D341Med (cell line): Measurements from ENCODE around the gene RPS6KB2.
"Not testable (repeated sequence)": the region's sequence is repeated elsewhere in the genome, so short reads cannot be mapped to it uniquely, and the experiment has no call there.

Experiments
- DNase-seq: peaks from one replicate; pipeline ENCODE4 v3.0.0; 2012; ENCODE audit warnings: low spot score

The RPS6KB2 gene

DNA sequence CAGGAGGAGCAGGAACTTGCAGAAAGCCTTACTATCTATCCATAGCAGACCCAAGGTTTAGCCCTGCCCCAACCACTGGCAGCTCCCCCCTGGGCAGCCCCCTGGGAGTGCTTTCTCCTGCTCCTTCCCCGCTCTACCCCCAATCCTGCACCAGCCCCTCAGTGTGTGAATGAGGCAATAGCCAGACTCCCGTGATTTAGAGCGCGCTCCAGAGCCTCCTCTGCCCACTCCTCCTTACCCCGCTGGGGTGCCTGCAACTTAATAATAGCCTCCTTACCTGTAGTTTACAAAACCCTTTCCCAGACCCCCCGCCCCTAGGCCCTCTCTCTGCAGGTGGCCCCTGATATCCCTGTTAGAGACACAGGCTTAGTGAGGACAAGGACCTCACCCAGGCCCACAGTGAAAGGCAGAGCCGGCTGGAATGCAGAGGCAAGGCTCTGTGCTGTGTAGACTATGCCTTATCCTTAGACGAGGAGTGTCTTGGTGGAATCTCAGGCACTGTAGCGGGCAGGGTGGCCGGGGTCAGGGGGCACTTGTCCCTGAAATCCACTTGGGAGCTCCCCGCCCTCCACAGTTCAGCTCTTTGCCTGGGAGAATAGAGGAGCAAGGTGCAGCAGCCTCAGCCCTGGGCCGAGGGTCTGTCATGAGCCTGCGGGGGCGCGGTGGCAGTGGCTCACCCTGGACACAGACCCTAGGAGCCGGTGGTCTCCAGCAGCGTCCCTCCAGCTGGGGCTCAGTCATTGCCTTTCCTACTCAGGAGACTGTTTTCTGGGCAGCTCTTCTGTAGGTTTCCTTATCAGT is 17.1 kb upstream of the RPS6KB2 start:
- no peak for DNase-seq

DNA sequence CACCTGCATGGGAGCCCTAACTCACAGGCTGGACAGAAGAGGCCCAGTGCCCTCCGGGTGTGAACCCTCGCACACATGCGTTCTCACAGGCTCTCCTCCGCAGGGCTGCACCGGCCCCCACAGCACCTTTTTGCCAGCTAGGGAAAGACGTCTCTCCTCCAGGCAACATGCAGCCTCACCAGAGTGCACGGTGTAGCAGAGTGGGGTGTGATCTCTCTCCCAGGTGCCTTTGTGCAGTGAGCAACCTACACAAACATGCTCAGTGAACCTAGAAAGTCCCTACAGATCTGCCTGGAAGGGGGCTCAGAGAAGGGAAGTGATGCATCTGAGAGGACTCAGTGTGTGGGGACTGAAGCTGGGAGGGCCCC is 16.5 kb upstream of the RPS6KB2 start:
- DNase-seq: no peak

DNA sequence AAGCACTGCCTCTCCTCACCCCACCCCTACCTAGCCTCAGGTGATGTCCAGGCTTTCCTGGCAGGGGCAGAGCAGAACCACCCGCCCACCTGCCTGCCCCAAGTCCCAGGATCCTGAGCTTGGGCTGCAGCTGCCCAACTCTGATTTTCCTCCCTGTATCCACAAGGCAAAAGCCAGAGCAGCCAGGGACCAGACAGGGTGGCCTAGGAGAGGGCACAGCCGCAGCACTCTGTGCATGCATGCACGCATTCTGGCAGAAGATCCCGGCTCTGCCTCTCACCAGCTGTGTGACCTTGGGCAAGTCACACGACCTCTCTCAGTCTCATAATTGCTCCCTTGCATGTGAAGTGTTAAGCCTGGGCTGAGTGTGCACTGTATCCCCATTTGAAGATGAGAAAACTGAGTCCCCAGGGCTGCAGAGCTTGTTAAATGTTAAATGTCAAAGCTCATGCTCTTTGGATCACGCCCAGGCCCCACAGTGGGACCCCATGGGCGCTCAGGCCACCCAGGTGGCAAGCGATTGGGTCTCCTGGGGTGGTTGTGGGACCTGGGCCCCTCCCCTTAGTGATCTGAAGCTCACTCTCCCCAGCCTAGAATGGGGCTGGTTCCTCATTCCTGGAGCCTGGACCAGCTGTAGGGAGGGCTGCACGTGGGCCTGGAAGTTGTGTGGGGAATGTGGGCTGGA is 15.7 kb upstream of the RPS6KB2 start:
- no peak for DNase-seq

DNA sequence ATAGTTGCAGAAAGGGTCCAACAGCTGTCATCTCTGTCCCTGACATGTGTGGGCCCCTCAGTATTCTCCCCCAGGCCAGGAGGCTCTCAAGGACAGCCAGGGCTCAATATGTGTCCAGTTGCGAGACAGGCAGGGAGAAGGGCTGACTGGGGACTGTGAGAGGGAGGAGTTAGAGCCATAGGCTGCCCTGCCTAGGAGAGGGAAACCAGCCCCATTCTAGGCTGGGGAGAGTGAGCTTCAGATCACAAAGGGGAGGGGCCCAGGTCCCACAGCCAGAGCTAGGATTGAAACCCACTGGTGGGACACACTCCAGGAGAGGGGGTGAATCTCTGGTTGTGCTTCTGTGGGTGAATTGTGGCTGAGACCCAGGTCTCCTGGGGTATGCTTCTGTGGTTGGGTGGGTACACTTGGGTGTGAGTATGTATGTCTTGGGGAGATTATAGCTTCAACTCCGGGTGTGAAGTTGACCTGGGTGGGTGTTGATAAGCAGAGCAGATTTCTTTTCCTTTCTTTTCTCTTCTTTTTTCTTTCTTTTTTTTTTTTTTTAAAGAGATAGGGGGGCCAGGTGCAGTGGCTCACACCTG is 14.9 kb upstream of the RPS6KB2 start:
- DNase-seq: no peak

DNA sequence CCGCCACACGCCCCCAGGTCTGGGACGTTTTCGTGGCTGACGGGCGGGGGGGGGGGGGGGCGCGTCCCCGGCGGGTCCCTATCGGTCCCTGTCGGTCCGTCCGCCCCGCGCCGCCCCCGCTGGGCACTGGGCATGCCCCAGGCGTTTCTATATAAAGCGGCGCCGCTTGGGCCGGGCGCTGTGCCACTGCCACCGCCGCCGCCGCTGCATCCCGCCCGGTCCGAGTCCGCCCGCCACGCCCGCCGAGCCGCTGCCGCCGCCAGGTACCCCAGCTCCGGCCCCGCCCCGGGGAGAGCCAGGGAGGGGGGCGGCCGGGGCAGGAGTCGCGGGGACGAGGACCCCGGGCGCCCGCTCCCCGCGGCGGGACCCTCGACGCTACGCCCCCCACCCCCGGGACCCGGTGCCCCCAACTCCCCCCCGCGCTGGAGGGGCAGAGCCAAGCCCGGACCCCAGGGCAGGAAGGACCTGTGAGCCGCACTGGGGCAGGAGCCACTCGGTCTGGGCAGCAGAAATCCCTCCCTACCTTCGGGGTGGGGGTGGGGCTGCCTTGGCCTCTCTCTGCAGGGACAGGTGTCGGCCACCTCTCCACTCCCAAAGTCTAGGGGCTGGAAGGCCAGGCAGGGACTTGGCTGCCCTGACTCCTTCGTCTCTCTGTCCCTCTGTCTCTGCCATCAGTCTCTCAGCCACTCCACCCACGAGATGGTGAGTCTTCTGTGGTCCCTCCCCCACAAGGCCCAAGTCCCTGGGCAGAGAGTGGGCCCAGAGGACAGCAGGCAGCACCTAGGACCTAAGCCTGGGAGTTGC is 12.6 kb upstream of the RPS6KB2 start, which contains the start of gene CARNS1:
CARNS1 (plus strand) TSS at position 178 of the 804 bp plus-strand sequence; CDS start at position 700, 522 bp downstream.
- DNase-seq: no peak

DNA sequence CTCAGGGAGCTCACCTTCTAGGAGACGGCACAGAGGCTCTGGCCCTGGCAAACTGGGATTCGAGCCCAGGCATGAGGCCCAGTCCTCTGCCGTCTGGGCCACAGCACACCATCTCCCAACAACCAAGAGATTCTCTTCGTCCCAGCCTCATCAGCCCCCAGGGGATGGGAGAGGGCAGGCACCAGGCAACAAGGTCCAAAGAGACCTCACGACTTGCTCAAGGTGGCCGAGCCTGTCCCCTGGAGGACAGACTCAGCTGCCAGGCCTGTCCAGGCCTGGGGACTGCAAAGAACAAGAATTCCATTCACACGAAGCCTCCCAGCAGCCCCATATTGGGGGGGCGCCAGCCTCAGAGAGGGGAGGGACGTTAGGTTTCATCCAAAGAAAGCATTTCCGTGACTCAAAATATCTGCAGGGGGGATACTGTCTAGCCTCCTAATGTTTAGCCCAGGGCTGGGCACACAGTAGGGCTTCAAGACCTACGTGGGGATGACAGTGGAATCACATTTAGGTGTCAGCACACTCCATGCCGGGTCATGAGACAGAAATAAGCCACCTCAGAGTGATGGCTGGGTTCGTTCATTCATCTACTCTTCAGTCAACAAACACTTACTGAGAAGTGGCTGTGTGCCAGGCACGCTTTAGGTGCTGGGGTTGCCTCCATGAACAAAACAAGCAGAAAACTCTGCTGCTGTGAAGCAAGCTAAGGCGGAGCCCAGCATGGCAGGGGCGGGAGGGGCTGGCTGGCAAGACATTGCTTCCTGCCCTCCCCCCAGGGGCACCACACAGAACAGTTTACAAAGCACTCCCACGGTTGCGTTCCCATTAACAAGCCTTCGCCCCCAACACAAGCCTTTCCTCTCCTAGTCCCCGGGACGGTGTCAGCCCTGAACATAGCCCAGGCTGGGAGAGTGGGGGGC is 11.6 kb upstream of the RPS6KB2 start:
- no peak for DNase-seq

DNA sequence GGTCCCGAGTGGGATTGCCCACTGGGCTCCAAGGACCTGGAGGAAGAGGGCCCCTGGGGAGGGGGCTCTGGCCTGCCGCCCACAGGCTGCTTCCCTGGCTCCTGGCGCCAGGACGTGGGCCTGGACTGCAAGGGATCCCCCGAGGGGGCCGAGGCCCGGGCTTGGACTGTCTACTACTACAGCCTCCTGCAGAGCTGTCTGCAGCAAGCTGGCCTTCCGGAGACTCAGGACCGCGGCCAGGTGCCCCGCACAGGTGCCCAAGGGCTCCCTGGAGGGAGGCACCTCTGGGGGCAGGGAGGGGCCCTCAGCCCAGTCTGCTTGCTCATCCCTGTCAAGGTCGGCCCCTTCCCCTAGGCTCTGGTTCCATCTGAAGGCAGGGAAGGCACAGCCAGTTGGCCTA is 10.9 kb upstream of the RPS6KB2 start:
- no peak for DNase-seq

DNA sequence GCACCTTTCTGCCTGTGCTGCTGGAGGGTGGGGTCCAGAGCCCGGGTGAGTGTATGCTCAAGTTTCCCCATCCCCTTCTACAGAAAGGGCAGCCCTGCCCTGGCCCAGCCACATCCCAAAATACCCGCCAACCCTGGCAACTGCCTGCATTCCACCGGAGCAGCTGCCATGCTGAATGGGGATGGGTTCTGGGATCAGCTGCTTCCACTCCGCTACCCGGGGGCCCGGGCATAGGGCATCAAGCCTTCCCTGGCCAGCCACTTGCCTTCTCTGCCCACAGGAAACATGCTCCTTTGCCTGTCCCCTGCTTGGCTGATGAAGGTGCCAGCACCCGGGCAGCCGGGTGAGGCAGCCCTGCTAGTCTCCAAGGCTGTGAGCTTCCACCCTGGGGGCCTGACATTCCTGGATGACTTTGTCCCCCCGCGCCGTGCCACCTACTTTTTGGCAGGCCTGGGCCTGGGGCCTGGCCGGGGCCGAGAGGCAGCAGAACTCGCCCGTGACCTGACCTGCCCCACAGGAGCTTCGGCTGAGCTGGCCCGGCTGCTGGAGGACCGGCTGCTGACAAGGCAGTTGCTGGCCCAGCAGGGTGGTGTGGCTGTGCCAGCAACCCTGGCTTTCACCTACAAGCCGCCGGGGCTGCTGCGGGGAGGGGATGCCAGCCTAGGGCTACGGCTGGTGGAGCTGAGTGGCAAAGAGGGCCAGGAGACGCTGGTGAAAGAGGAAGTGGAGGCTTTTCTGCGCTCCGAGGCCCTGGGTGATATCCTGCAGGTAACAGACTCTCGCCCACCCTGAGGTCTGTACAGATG is 9.6 kb upstream of the RPS6KB2 start:
- DNase-seq: no peak

DNA sequence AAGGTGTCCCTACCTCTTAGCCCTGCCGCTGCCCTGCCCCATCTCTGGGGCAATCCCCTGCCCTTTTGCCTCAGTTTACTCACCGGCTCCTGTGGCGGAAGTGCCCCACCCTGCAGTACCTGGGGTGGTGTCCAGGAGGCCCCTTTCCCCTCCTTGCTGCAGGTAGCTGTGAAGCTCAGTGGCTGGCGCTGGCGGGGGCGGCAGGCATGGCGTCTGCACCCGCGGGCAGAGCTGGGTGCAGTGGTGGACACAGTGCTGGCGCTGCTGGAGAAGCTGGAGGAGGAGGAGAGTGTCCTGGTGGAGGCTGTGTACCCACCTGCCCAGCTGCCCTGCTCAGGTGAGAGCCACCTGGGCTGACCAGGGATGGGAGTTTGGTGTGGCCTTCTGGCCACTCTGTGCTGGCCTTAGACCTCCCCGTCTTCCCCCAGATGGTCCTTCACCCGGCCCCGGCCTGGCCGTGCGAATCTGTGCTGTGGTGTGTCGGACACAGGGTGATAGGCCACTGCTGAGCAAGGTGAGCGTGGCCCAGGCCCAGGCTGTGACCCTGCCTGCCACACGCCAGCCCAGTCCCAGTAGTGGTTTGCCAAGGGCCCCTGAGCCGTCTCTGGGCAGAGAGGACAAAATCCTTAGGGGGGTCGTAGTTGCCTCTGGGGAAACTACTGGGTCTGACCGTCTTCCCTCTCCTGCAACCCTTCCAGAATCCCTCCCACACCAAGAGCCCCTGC is 8.8 kb upstream of the RPS6KB2 start:
- DNase-seq: no peak

DNA sequence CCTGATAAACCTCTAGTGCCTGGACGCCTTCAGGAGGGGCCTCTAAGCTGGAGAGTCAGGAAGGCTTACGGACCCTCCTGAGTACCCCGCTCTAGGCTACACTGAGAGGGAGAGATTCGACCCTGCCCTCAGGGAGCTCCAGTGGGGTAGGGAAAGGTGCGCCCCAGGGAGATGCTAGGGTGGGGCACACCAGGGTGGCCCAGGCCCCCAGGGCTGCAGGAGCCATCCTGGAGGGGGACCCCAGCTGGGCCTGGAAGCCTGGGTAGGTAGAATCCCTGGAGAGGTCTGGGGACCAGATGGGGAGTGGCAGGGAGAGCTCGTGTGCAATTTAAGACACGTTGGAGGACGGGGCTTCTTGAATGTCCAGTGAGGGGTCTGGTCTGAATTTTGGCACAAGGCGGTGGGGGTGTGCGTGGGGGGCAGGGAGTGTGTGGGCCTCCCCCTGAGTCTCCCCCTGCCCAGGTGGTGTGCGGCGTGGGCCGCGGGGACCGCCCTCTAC is 8.1 kb upstream of the RPS6KB2 start:
- DNase-seq: no peak

DNA sequence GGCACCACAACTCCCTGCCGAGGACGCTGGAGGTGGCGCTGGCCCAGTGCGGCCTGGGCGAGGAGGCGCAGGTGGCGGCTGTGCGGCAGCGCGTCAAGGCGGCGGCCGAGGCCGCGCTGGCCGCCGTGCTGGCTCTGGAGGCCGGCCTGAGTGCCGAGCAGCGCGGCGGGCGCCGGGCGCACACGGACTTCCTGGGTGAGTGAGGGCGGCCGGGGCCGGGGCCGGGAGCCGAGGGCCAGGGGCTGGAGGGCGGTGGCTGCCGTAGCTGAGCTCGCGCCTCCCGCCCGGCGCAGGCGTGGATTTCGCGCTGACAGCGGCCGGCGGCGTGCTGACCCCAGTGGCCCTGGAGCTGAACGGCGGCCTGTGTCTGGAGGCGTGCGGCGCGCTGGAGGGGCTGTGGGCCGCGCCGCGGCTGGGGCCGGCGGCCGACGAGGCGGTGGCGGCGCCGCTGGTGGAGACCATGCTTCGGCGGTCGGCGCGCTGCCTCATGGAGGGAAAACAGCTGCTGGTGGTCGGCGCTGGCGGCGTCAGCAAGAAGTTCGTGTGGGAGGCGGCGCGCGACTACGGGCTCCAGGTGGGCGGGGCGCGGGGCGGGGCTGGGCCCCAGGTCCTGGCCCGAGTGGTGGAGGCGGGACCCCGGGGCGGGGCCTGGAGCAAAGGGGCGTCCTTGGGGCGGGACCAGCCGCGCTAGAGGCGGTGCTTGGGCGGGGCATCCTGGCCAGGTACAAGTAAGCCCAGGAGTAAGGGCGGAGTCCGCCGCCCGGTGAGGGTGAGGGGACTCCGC is 7.5 kb upstream of the RPS6KB2 start:
- peak; percentile 98 for DNase-seq

DNA sequence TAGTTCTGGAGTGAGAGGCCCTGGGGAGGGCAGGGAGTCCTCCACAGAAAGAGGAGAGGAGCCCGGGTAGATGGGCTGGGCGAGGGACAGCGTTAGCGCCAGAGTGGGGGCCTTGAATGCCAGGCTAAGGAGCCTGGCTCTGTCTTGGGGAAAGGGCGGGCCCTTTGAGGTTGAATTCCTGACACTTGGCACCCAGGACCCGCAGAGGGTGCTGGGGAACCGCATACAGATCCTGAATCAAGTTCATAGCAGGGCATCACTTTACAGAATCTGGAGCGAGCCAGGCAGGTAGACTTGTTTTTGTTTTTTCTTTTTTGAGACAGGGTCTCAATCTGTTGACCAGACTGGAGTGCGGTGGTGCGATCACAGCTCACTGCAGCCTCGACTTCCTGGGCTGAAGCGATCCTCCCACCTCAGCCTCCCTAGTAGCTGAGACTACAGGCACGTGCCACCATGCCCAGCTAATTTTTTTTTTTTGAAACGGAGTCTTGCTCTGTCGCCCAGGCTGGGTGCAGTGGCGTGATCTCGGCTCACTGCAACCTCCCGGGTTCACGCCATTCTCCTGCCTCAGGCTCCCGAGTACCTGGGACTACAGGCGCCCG is 6.8 kb upstream of the RPS6KB2 start:
- DNase-seq: no peak

DNA sequence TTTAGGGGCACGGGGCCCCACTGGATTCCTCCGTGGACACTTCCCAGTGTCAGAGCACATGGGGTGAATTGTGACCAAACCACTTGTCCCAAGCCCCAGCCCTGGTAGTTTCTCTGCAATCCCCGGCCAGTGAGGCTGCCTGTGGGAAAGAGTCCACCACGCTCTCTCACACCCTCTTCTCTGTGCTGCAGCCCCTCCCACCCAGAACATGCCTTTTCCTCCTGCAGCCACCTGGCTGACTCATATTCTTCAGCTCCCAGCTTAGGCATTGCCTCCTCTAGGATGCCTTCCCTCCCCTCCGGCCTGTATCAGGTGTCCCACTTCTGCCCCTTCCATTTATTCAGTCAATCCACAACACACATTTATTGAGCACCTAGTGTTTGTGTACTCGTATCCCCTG is 5.4 kb upstream of the RPS6KB2 start:
- DNase-seq: no peak

DNA sequence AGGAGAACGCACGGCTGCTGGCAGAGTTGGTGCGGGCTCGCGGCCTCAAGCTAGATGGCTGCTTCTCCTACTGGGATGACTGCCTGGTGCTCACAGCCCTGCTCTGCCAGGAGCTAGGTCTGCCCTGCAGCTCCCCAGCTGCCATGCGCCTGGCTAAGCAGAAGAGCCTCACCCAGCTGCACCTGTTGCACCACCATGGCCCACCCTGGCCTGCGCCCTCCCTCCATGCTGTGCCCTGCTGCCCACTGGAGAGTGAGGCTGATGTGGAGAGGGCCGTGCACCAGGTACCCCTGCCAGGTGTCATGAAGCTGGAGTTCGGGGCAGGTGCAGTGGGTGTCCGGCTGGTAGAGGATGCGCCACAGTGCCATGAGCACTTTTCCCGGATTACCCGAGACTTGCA is 4.8 kb upstream of the RPS6KB2 start:
- no peak for DNase-seq

DNA sequence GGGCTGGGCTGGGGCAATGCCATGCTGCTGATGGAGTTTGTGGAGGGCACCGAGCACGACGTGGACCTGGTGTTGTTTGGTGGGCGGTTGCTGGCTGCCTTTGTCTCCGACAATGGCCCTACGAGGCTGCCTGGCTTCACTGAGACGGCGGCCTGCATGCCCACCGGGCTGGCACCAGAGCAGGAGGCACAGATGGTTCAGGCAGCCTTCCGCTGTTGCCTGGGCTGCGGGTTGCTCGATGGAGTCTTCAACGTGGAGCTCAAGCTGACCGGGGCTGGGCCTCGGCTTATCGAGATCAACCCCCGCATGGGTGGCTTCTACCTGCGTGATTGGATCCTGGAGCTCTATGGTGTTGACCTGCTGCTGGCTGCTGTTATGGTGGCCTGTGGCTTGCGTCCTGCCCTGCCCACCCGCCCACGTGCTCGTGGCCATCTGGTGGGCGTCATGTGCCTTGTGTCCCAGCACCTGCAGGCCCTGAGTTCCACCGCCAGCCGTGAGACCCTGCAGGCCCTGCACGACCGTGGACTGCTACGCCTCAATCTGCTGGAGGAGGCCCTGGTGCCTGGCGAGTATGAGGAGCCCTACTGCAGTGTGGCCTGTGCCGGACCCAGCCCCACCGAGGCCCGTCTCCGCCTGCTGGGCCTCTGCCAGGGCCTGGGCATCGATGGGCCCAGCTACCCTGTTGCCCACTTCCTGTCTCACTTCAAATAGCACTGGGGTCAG is 4.2 kb upstream of the RPS6KB2 start:
- no peak for DNase-seq

DNA sequence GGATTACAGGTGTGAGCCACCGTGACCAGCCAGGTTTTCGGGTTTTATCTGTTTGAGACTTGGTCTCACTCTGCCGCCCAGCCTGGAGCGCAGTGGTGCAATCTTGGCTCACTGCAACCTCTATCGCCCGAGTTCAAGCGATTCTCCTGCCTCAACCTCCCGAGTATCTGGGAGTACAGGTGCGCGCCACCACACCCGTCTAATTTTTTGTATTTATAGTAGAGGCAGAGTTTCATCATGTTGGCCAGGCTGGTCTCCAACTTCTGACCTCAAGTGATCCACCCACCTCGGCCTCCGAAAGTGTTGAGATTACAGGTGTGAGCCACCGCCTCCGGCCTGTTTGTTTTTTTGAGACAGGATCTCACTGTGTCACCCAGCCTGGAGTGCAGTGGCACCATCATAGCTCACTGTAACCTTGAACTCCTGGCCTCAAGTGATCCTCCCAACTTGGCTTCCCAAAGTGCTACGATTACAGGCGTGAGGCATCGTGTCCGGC is 882 bp upstream of the RPS6KB2 start:
- not testable (repeated sequence) for DNase-seq

DNA sequence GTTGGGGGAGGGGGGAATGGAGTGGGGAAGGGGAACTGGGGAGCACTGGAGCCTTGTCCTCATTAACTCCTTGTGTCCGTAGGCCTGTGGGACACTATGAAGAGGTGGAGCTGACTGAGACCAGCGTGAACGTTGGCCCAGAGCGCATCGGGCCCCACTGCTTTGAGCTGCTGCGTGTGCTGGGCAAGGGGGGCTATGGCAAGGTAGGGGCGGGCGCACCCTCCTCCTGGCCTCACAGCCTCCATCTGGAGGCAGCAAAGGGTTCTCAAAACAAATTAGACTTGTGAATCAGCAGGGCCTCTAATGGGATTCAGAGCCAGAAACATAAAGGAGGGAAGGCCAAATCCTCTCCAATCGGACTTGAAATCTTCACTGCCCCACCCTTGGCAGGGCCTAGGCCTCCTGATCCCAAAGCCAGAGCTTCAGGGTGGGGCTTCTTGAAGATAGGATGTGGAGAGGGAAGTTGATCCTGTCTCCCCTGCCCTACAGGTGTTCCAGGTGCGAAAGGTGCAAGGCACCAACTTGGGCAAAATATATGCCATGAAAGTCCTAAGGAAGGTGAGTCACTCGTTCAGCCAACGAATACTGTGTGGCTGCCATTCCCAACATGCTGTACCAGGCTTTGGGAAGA is 859 bp downstream of the RPS6KB2 start:
- no peak for DNase-seq
